K562 (cell line): ENCODE data around the gene CEBPB. TPM values are rescaled to one million over a fixed set of nuclear protein-coding genes. Genes with fewer than 3 reads are reported as not detected.

ENCODE experiments used
- CHD7 ChIP-seq: fragments of 200-600 bp; sonication (generic); IDR thresholded peaks from one replicate; pipeline ENCODE4 v1.6.1; 2012; ENCODE audit warnings: mild to moderate bottlenecking, low read depth, low read length, inconsistent platforms
- NR2C1 ChIP-seq, 2 experiments: fragments of 450-650 bp; IDR thresholded peaks; 2 replicates each; pipeline ENCODE4 v1.6.1; 2017; ENCODE audit warnings: mild to moderate bottlenecking in 2 of 2, antibody characterized with exemption in 1 of 2, inconsistent platforms in 1 of 2, missing compliant biosample characterization in 1 of 2, missing genetic modification characterization in 1 of 2
- SAFB2 ChIP-seq: fragments of 200-400 bp; formaldehyde crosslinking; IDR thresholded peaks from 2 replicates; pipeline ENCODE4 v1.6.1; 2018; ENCODE audit warnings: borderline replicate concordance, low read length, low read depth, moderate library complexity; ENCODE audit not compliant: severe bottlenecking
- SOX6 ChIP-seq: fragments of 450-650 bp; IDR thresholded peaks from 2 replicates; pipeline ENCODE4 v1.6.1; 2014; ENCODE audit warnings: mild to moderate bottlenecking
- TBL1XR1 ChIP-seq, 2 experiments: IDR thresholded peaks; 2 replicates each; pipeline ENCODE4 v1.6.1; 2012; ENCODE audit warnings: improper control_type of control experiment in 2 of 2, low read length in 2 of 2, mild to moderate bottlenecking in 1 of 2
- ZNF592 ChIP-seq: fragments of 450-650 bp; IDR thresholded peaks from 2 replicates; pipeline ENCODE4 v1.6.1; 2017; ENCODE audit warnings: antibody characterized with exemption, mild to moderate bottlenecking
- polyA plus RNA-seq, 8 experiments: library from polyadenylated mRNA; depleted of rRNA in 4 of 8; stranded (reverse) in 5 of 8; unstranded in 3 of 8; fragments of >200 nt; fragmentation: Nextera tagmentation in 2 of 8; fragmentation: Illumina TruSeq in 1 of 8; extraction: Ambion mirVana in 2 of 8; extraction: Trizol in 1 of 8; gene quantifications; 2 replicates each; pipeline versions ENCODE4 v1.2.1 to v1.2.3, GENCODE V29; 2011 to 2014; ENCODE audit warnings: inconsistent platforms in 1 of 8, missing spikeins in 1 of 8
- total RNA-seq, 7 experiments: library from RNA; depleted of rRNA in 6 of 7; stranded (reverse); fragments of >200 nt in 6 of 7; fragmentation: Illumina TruSeq in 2 of 7; extraction: Trizol in 2 of 7; gene quantifications; 2 replicates each; pipeline versions ENCODE4 v1.2.1 to v1.2.3, GENCODE V29; 2011 to 2021; ENCODE audit warnings: low replicate concordance in 1 of 7
- TF ChIP-seq, protein P1 (sequence below), 3 experiments: fragments of 200-800 bp in 1 of 3; sonication (Bioruptor generic) in 1 of 3; sonication (generic) in 1 of 3; formaldehyde crosslinking in 1 of 3; IDR thresholded peaks; 2 replicates each; pipeline versions ENCODE4 v1.6.1 to v1.8.0; 2016 to 2022; ENCODE audit warnings: mild to moderate bottlenecking in 2 of 3, missing compliant biosample characterization in 2 of 3, missing genetic modification characterization in 2 of 3, missing genetic modification reagents in 1 of 3

Gene CEBPB
- total and polyA plus RNA-seq, 9 of the 15 experiments (the other 6 are each of a cell fraction or from before 2014, with no cell fraction given), result 1.2 to 72.6 (median 7.8) TPM

DNA sequence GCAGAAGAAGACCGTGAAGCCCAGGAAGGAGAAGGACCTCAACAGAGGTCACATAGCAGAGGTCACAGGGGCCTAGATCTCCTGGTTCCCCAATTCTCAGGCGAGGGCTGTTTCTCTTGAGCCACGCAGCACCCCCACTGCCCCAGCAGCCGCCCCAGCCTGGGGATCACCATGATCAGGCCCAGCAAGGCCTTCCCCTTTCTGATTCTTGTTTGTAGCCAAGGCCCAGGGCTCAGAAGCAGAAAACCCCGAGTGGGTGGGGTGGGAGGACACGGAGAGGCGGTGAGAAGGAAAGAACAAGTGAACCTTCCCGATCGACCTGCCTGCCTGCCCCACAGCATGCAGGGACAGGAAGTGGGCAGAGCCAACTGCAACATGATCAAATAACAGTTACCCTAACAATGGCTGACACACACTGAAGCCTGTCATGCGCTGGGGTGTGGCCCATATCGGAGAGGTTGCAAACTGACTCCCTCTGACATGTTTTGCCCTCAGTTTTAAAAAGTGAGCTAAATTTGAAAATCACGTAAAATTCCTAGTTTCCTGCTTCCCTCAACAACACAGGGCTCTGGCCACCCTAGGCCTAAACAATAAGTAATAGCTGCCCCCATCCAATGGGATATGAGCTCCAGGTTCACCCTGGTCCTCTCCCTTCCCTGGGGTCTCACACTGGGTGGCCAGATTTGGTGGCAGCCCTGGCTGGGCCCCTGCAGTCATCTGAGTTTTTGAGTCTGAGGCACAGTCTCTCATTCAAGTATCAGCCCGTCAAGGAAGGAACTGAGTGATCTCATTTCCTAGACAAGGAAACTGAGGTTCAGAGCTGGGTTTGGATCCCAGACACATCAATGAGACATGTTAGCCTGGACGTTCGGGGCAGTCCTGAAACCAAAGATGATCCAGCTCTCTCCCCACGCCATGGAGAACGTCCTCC lies 43.6 kb upstream of the CEBPB start (continued):
- peak; percentile 93 for TF ChIP-seq ZNF592
- TF ChIP-seq, protein P1, sequence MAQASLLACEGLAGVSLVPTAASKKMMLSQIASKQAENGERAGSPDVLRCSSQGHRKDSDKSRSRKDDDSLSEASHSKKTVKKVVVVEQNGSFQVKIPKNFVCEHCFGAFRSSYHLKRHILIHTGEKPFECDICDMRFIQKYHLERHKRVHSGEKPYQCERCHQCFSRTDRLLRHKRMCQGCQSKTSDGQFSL (CRISPR knock-in tag; IDR thresholded peaks at IDR 0.05), result peak; percentile 76
- TF ChIP-seq, protein P1 (tag; IDR thresholded peaks at IDR 0.05), result no peak
- peak; percentile 42; the same call in 1 of the 2 replicates for TF ChIP-seq SOX6
- TF ChIP-seq SAFB2, result no peak
- TF ChIP-seq TBL1XR1 (IDR thresholded peaks at IDR 0.05; ENCODE audit: low read length in 2 of 2), result no peak
- TF ChIP-seq NR2C1 (IDR thresholded peaks at IDR 0.05), result no peak
- peak; percentile 41; the same call in 1 of the 2 replicates for TF ChIP-seq NR2C1 (tag; IDR thresholded peaks at IDR 0.05)
- TF ChIP-seq CHD7, result no peak
